GM19328 (cell line): Measurements from ENCODE around the gene APOL6.
"Not testable (repeated sequence)": the region's sequence is repeated elsewhere in the genome, so short reads cannot be mapped to it uniquely, and the experiment has no call there.

Source experiments
- ATAC-seq: cut with Tn5 transposase; IDR thresholded peaks from one replicate; pipeline ENCODE4 v1.9.1; 2021; ENCODE audit warnings: mild to moderate bottlenecking, moderate library complexity; ENCODE audit not compliant: unreplicated experiment

Gene APOL6

DNA sequence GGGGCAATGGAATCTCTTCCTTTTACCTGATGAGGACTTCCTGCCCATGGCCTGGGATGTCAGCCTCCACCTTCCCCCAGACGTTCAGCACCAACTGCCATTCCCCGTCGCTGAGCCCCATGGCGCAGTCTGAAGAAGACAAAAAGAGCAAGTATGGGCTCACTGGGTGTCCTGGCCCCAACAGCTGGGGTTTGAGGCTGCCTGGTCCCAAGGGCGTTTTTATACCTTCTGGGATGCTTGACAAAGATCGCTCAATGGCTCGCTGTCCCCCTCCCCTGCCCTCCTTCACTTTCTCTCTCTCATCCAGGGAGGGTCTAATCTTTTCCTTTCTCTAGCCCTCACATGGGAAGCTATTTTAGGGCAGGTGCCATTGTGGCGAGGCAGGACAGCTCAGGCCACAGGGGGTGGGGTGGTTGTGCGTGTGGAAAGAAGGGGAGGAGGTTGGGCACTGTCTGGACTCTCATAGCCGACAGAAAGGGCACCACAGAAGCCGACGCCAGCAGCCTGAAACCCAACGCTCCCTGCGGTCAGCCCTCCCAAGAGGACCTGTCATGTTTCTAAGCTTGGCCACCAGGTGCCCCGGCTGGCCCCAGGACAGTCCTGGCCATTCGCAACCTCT, 31.0 kb upstream of the APOL6 start, which contains the start of gene MB:
TSS of gene MB (minus strand) at position 193 of the 619 bp plus-strand sequence. CDS start at position 121, 72 bp downstream.
- no peak for ATAC-seq

- no peak for ATAC-seq
Observed at GRCh38 chr22:35618427-35619223, 29.6 kb upstream of the APOL6 start.

DNA sequence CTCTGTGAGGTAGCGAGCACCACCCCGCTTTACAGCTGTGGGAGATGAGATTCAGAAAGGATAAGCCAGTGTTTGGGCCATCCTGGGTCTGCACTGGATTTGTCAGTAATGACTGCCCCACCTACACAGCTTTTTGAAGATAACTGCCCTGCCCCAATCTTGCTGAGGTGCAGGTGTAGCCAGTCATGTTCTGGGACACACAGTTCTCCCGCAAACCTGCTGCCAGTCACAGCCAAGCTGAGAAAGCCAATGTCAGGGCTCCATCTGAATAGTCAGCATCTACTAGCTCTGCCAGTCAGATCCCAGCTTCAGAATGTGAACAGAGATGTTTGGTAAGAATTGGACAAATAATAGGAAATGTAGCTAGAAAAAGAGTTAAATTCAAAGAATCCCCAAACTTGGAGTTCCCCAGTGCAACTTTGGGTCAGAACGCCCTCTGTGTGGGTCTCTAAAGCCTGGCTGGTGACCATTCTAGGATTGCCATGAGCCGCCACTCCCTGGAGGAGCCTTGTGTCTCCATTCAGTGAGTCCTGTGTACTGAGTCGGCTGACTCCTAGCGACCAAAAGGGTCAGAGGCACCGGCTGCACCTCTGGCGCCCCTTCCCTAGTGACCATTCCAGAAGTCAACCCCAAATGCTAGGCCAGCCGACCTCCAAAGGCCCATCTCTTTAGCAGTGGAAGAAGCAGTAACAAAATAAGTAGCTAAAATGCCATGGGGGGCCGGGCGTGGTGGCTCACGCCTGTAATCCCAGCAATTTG, 28.7 kb upstream of the APOL6 start:
- no peak for ATAC-seq

GRCh38 chr22:35620624-35621251, 27.5 kb upstream of the APOL6 start:
- ATAC-seq, result no peak

DNA sequence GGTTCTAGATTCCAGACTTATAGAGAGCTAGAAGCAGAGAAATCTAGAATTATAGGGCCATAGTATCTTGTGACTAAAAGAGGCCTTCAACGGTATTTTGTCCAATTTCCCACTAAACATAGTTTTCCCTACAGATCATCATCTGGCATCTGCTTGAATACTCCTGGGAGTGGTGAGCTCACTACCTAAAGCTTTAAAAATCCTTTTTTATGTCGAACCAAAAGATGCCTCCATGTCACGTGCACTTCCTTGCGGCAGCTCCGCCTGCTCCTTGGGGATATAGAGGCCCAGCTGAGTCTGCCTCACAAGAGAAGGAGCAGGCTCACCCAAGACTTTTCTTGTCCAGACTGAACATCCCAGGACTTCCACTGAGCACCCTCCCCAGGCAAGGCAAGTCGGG, 26.8 kb upstream of the APOL6 start:
- no peak for ATAC-seq

DNA sequence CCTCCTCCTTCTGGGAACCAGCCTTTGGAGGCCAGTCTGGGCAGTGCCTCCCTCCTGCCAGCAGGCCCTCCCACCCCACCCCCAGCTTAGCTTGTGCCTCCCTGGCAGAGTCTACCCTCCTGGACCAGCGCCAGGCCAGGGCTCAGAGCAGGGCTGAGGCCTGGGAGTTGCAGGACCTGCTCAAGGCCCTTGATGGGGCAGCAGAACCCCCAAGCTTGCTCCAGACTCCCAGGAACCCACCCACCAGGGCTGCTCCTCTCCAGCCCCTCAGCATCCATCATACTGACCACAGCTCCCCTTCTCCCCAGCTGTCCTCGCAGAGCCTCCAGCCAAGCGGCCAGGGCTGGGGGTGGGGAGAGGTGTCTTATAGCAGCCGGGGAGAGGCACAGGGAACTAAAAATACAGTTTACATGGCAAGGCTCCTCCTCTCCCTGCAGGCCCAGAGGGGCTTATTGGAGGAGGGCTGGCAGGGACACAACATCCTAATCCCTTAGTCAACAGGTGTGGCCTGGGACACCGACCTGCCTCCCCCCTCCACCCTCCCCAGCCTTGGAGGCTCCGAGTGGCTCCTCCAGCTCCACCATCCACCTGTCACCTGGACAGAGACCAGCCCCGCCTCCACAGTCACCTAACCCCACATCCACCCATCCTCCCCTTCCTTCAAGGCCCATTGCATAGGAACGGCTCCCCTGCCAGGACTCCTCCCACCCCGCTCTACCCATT, 25.9 kb upstream of the APOL6 start:
- no peak for ATAC-seq

DNA sequence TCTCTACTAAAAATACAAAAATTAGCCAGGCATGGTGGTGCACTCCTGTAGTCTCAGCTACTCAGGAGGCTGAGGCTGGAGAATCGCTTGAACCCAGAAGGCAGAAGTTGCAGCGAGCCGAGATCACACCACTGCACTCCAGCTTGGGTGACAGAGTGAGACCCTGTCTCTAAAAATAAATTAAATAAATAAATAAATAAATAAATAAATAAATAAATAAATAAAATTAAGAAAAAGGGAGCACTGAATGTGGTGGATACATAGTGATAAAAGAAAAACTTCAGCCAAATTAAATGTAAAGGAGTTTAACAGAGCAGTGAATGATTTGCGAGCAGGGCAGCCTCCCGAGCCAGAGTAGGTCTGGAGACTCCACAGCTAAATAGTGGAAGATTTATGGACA, 24.4 kb upstream of the APOL6 start:
- ATAC-seq, result not testable (repeated sequence)

DNA sequence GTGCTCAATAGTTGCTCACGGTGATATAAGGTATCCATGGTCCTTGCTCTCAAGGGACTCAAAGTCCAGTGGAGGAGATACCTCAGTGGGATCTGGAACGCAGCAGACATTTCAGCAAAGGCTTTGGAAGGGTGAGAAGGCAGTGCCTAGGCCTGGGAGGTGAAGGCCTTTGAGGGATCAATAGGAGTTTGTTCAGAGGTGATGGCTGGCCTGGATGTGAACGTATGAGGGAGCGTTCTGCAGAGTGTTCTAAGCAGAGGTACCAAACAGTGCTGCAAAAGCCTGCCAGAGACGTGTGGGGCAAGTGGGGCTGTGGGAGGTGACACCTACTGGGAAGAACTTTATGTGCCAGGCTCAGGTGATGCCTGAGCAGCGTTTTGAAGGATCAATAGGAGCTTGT, 23.7 kb upstream of the APOL6 start:
- ATAC-seq, result no peak

- ATAC-seq, result no peak
Observed at GRCh38 chr22:35625763-35626432, 22.3 kb upstream of the APOL6 start.

GRCh38 chr22:35627267-35628041, 20.8 kb upstream of the APOL6 start:
- ATAC-seq, result no peak

DNA sequence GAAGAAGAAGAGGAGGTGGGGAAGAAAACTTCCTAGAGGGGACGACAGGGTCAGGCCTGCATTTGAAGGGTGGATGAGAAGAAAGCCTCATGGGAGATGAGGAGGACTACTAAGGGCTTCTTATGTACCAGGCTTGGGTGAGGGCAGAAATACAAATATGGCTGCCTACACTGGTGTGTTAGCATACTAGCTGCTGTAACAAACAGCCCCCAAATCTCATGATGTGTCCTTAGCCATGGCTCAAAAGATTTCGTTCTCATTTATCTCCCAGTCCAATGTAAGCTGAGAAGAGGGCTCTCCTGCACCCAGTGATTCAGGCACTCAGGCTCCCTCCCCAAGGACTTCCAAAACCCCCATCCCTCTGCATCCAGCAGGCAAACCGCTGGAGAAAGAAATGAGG, 19.5 kb upstream of the APOL6 start:
- ATAC-seq, result no peak

DNA sequence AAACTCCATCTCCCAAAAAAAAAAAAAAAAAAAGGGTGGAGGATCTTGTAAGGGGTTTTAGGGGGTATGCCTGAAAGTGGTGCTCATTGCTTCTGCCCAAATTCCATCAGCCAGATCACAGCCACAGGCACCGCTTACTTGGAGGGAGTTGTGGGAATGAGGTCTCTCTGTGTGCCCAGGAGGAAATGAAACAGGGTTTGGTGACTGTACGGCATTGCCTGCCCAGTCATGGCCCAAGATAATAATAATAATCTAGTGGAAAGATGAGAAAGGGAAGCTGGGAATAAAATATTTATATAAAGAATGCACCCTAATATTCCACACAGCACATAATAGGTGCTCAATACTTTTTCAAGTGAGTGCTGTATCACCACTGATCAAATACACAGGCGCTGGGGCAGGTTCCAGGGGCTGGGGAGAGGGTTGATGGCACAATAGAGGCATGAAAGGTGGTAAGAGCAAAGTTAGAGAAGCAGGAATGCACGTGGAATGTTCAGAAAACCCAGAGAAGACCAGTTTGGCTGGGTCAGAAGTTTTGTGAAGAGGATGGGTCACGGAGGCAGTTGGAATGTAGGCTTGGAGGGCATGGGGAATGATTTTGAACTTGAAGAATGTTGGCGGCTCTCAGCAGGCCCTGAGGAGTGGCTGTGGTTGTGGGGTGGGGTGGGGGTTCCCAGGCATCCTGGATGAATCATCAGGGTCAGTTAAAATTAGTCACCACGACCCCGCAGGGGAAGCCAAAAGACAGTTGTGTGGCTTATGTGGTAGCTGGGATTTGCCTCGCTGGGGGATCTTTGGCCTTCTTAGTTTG, 18.6 kb upstream of the APOL6 start:
- ATAC-seq, result no peak

DNA sequence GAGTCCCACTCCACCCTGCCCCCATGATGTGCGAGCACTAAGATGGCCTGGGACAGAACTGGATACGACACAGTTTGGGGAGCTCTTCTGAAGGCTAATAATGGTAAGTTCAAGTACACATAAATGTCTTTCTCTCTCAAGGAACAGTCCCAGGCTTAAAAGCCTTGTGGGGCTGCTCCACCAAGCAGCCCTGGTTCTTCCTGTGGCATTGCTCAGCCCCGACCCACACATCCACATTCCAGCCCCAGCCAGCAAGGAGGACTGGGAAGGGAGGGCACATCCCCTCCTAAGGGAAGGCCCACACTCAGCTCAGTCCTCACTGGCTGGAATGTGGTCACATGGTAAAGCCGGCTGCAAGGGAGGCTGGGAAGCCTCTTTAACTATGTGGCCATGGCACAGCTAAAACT, 17.9 kb upstream of the APOL6 start:
- no peak for ATAC-seq

DNA sequence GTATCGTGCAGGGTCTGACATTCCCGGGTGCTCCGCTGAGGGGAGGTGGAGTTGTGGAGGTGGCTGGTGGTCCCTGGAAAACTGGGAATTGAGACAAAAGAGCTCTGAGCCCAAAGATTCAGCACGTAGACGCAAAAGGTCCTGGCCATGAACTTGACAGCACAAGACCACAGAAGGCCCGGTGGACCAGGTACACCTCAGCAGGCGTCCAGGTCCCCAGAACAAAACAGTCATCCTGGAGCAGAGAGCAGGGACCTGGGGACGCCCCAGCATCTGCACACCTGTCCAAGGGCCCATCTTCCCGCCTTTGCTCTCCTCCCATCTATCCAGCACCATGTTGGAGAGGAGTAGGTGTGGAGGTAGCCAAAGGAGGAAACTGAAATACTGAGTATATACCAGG, 17.4 kb upstream of the APOL6 start:
- no peak for ATAC-seq

- no peak for ATAC-seq
Observed at GRCh38 chr22:35631597-35631996, 16.6 kb upstream of the APOL6 start.

GRCh38 chr22:35632935-35633334, 15.3 kb upstream of the APOL6 start:
- no peak for ATAC-seq

DNA sequence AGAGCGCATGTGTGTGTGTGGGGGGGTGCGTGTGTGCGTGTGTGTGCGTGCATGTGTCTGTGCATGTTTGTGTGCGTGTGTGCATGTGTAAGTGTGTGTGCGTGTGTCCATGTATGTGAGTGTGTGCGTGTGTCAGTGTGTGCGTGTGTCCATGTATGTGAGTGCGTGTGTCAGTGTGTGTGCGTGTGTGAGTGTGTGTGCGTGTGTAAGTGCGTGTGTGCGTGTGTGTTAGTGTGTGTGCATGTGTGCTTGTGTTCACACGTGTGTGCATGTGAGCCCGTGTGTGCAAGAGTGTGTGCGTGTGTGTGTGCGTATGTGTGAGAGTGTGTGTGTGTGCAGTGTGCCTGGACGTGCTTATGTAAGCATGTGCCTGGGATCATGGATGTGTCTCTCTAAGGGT, 14.7 kb upstream of the APOL6 start:
- ATAC-seq, result no peak

DNA sequence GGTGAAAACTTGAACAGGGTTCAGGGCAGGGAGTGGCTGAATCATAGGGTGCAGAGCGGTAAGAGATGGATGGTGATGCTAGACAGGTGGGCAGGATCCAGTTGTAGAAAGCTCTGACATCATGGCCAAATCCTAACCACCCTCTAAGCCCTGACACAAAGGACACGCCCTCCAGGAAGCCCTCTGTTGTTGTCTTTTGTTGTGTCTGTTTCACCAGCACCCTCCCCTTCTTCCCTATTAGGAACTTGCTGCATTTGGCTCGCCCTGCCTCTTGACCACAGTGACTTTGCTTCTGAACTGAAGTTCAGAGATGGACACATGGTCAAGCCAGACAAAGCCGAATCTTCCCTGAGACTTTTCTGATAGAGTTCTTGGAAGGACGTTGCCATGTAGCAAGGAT, 14.2 kb upstream of the APOL6 start:
- no peak for ATAC-seq
